ENCODE data around the gene CNOT2.
"Not testable (repeated sequence)": the region's sequence is repeated elsewhere in the genome, so short reads cannot be mapped to it uniquely, and the experiment has no call there.

Gene CNOT2

DNA sequence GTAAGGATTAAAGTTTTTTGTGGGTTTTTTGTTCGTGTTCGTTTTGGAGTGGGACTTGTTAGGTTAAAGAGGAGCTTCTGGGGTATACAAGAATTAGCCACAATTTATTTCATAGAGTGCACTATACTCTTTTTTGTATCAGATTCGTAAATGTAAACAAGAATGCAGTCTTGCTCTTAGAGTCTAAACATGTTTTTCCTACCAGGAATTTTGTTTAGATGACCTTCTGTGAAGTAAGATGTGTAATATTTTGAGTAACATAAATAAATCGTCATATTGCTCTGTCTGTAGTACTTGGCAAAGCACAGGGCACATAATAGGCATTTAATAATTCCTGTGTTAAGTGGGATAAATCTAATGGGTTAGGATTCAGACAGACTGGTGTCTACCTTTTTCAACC, 9.6 kb downstream of the CNOT2 start:
- DNase-seq, result no peak

DNA sequence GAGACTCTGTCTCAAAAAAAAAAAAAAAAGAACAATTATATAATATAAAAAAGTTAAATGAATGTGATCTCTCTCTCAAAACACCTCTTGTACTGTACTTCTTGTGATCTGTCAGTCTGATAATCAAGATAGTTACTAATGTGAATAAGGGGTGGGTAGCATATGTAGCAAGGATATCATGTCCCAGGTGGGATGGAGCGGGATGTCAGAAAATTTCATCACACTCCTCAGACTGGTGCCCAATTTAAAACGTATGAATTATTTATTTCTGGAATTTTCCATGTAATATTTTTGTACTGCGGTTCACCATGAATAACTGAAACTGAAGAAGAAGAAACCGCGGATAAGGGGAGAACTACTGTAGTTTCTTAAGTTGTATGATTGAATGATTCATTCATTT, 11.0 kb downstream of the CNOT2 start:
- no peak for DNase-seq

DNA sequence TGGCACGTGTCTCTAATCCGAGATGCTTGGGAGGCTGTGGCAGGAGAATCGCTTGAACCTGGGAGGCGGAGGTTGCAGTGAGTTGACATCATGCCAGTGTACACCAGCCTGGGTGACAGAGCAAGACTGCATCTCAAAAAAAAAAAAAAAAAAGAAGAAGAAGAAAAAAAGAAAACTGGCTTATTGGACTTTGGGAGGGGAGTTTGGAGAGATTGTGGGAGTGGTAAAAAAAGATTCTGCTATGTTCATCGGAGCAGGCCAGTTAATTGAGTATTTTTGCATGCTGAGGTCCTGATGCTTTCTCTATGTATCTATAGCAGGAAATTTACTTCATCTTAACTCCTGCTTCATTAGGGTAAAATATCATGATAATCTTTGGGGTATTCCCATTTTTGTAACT, 11.6 kb downstream of the CNOT2 start:
- DNase-seq, result no peak

DNA sequence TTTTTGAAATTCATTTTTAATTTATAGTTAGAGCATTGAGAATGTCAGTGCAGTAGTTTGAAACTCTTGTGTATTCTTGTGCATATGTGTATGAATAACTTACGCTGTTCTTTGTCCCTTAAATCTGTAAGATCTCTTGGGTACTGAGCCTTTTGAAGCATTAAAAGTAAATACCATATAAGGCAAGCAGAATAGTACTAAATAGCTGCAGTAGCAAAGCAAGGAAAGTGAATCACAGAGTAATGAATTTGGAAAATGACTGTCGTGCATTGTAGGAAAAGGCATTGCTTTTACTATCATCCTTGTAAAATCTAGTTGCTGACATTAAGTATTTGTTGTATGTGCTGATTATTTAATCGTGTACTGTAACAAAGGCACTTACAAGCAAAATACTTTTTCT, 12.1 kb downstream of the CNOT2 start:
- DNase-seq, result no peak

DNA sequence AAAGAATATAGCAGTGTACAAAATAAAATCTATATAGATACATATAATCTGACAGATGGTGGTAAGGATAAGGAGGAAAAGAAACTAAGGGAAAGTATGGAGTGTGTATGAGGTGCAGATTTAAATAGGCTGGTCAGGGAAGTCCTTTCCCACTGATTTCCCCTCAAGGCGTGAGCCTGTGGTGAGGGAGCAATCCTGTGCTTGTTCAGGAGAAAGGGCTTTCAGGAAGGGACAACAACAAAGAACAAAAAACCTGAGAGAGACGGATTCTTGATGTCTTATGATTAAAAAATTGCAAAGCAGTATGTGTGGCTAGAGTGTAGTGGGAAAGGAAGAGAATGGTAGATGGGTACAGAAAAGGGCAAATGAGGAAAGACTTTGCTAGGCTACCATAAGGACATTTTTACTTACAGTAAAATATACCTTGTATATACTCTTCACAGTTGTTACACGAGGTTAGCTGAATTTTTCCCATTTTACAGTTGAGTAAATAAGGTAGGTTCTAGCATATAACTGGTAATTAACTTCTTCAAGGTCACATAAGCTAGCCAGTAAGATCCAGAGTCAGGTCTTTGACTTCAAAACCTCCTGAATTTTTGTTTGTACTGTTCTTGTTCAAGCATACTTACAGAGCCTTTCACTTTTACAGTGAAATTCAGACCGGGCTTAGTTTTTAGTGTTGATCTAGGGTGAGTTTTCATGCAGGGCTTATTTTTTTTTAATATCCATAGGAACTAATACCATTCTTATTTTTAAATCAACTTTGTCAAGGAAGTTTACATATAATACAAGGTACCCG, 15.6 kb downstream of the CNOT2 start:
- no peak for DNase-seq

DNA sequence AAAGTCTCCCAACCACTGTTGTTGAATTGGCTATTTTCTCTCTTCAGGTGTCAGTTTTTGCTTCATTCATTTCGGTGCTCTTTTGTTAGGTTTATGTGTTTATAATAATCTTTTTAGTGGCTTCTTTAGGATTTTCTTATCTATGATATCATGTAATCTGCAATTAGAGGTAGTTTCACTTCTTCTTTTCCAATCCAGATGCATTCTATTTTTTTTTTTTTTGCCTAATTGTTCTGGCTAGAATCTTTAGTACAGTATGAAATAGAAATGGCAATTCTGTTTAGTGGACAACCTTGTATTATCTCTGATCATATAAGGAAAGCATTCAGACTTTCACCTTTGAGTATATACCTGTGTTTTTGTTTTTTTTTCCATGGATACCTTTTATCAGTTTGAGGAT, 17.4 kb downstream of the CNOT2 start:
- no peak for DNase-seq

DNA sequence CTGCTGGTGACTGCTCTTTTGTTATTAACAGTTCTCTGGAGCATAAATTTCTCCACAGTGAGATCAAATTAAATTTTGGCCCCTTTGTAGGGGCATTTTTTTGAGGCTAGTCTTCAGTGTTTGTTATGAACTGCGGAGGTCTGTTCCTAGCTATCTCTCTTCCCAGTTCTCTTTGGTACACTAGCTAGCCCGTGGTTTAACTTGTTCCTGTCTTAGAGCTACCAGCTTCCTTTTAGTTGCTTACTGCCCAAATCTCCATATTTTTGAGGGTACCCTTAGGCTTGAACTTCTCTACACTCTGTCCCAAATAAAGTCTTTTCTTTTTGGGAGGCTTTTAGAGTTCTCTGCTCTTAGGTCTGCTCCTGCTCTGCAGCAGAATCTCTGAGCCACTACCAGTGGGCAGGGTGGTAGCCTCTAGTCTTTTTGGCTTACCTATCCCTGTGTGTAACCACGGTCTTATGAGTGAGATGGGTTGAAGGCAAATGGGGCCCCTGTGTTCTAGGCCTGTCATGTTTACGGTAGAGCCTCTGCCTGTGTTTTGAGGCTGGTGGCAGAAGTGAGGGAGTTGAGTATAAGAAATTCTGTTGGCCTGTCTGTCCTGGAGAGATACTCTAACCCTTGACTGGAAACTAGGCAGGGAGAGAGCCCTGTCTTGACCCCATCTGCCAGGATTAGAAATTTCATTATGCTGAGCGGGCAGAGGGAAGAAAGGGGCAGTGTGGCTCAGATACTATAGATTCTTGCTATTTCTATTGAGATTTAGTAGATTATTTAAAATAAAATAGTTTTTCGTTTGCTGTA, 21.0 kb downstream of the CNOT2 start:
- no peak for DNase-seq

DNA sequence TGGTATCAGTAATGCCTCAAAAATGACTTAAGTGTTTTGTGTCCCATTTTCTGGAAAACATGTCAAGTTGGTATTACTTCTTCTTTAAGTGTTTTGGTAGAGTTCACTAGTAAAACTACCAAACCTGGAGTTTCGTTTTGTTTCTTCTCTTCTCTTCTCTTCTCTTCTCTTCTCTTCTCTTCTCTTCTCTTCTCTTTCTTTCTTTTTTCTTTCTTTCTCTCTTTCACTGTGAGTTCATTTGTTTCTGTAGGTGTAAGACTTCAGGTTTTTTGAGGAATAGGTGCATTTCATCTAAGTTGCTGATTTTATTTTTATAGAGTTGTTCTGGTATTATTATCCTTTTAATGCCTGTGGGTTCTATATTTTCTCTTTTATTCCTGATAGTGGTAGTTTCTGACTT, 21.9 kb downstream of the CNOT2 start:
- no peak for DNase-seq

DNA sequence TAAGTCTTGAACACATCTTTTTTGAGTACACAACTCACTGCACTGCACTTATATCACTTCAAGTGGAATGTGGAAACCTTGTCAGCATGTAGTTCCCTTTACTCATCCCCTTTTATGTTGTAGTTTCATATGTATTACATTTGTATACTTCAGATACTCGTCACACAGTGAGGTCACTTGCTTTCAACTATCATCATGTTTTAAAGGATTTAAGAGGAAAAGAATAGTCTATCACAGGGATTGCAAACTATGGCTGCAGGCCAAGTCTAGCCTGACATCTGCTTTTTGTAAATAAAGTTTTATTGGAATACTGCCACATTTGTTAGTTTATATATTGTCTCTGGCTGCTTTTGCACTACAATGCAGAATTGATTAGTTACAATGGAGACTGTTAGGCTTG, 24.3 kb downstream of the CNOT2 start:
- DNase-seq, result no peak

DNA sequence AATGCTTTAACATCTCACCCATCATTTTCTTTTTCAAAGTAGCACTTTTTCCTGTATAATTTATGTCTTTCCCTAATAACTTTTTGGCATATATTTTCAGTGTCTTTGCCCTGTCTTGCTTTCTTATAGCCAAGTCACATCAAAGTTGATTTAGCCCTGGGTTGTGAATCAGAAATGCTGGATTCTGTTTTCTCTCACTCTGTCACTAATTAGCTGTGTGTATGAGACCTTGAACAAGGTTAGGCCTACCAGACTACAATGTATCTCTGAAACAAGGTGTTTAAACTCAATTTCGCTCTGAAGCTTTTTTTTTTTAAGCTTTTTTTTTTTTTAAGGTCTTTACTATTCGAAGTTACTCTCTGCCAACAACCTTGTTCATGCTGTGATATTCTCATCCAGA, 25.7 kb downstream of the CNOT2 start:
- no peak for DNase-seq

DNA sequence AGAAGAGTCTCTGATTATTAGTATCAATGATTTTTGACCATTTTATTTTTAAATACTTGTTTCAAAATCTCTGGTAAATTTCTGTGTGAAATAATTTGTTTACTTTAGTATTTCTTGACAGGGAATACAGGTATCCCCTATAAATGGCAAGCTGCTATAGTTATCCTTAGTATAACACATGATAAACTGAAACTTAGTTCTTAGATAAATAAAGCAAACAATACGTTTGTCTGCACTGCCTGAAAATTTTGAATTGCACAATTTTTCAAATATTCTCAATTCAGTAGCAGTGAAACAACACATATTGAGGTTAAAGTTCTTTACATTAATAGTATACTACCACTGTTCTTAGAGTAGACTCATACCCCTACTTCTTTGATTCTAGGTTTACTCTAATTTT, 26.9 kb downstream of the CNOT2 start:
- no peak for DNase-seq

GRCh38 chr12:70271025-70271424, 27.8 kb downstream of the CNOT2 start:
- no peak for DNase-seq

DNA sequence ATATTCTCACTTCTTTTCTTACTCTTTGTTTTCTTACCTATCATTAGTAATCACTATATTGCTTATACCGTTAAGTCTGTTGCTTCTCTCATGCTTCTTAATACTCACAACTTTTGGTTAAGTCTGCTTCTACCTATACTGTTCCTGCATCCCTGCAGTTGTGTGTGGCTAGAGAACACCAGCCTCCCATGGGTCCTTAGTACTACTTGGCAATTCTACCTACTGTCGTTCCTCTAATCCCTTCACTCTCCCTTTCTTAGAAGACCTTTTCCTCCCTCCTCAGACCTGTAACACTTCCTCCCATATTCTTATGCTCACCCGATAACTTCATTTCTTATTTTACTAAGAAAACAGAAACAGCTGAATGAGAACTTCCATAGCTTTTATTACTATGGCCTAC, 29.3 kb downstream of the CNOT2 start:
- no peak for DNase-seq

- no peak for DNase-seq
These were observed 31.8 kb downstream of the CNOT2 start for GRCh38 chr12:70275045-70275444.

GRCh38 chr12:70277973-70278372, 34.7 kb downstream of the CNOT2 start:
- DNase-seq, result no peak

DNA sequence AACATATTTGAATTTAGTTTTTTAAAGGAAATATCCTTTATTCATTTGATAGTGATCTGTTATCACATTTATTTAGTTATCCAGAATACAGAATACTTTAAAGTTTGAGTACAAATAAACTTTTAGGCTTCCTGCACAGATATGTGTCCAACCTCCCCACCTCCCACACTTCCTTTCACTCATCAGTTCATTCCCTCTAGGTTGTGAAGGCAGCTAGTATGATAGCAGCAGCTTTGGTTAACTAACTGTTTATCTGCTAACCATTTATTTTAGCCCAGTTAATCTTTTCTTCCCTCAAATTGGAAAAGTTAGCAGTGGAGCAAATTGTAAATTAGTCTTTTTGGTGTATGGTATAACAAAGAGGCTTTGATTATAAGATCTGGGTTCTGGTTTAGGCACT, 35.7 kb downstream of the CNOT2 start:
- no peak for DNase-seq

DNA sequence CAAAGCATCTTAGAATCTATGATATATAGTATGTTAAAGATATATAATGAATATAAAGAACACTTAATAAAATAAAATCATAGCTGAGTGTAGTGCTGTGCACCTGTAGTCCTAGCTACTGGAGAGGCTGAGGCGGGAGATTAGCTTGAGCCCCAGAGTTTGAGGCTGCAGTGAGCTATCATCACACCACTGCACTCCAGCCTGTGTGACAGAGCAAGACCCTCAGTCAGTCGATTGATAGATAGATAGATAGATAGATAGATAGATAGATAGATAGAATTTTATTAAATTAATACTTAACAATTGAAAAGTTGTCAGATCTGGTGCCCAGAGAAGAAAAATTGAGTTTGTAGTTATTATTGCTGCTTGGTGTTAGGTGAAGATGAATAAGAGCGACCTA, 40.0 kb downstream of the CNOT2 start:
- DNase-seq, result no peak

- DNase-seq, result no peak
These were observed 45.6 kb downstream of the CNOT2 start for GRCh38 chr12:70288817-70289216.

DNA sequence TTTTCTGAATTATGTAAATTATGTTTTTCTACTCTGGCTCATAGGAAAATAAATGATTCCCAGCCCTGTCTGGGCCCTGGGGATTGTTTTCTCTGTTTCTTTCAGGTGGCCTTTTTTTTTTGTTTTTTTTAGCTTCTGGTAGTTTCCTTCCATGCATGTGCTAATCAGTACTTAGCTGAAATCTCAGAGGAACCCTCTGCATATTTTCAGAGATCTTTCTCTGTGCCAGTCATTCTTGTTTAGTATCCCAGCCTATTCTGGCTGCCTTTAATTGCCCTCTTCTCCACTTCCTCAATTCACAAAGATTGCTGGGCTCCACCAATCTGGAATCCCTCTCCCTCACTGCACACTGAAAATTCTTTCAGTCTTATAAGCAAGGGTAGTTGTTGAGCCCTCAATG, 46.9 kb downstream of the CNOT2 start:
- DNase-seq, result no peak

- no peak for DNase-seq
These were observed 49.0 kb downstream of the CNOT2 start for GRCh38 chr12:70292017-70292776.

DNA sequence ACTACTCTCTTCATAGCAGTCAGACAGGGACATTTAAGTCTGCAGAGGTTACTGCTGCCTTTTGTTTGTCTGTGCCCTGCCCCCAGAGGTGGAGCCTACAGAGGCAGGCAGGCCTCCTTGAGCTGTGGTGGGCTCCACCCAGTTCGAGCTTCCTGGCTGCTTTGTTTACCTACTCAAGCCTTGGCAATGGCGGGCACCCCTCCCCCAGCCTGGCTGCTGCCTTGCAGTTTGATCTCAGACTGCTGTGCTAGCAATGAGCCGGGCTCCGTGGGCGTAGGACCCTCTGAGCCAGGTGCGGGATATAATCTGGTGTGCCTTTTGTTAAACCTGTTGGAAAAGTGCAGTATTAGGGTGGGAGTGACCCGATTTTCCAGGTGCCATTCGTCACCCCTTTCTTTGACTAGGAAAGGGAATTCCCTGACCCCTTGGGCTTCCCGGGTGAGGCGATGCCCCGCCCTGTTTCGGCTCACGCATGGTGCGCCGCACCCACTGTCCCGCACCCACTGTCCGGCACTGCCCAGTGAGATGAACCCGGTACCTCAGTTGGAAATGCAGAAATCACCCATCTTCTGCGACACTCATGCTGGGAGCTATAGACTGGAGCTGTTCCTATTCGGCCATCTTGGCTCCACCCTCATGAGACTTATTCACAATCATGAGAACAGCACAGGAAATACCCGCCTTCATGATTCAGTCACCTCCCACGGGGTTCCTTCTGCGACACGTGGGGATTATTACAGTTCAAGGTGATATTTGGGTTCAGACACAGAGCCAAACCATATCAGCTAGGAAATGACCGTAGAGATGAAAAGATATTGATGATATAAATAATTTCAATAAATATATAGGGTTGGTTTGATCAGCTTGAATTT, 61.7 kb downstream of the CNOT2 start:
- not testable (repeated sequence) for DNase-seq

DNA sequence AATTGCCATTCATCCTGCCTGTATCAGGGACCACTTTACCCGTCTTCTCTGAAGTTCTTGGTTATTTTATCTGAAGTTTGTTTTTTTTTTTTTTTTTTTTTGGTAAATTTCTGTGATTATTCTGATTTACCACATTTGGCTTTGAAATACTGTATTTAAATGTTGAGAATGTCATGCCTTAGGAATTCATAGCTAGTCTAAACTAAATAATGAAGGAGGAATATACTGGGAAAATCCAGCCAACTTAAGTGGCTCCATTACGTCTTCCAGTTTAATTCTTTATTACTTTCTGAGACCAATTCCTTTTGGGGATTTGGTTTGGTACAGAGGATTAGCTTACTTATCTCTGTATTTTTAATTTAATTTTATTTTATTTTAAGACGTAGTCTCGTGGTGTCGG, 62.6 kb downstream of the CNOT2 start:
- DNase-seq, result no peak

DNA sequence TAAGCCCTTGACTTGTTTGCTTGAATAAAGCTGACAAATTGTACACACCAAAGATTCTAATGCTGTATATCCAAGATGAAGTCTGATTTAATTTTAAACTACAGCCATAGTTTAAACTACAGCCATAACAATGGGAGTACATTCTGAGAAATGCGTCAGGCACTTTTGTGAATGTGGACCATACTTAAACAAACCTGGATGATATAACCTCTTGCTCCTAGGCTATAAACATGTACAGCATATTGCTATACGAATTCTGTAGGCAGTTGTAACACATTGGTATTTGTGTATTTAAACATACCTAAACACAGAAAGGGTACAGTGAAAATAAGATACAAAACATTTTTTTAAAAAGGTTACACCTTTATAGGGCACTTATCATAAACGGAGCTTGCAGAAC, 63.4 kb downstream of the CNOT2 start:
- DNase-seq, result no peak

Measured in NCI-H2227 treated with DMSO at 0.1 percent for 48 hours (cell line).